ENCODE measurements around the gene PLEKHO1.

- TF ChIP-seq CTCF (conservative IDR thresholded peaks at IDR 0.05; ENCODE audit: low read depth, low read length) (no peak), EZH2 (IDR thresholded peaks at IDR 0.05; ENCODE audit: borderline replicate concordance, low read depth, low read length, poor library complexity, severe bottlenecking) (no peak)
Observed at GRCh38 chr1:150151291-150152181, 1.8 kb downstream of the PLEKHO1 start.
